Adrenal gland (tissue), 5 donors: ENCODE data around the gene ENO4.

Source experiments
- CTCF ChIP-seq, 6 experiments: fragments of 450-650 bp in 4 of 6; fragments of 200-600 bp in 2 of 6; sonication (generic) in 1 of 6; IDR thresholded peaks; 1 replicate in 5 of 6; 2 replicates in 1 of 6; pipeline versions ENCODE4 v1.5.1 to v1.8.0; 2016 to 2021; ENCODE audit warnings: antibody characterized with exemption in 6 of 6, mild to moderate bottlenecking in 2 of 6, moderate library complexity in 1 of 6
- POLR2A ChIP-seq, 2 donors: fragments of 450-650 bp; IDR thresholded peaks; one replicate each; pipeline ENCODE4 v1.6.1; 2017; ENCODE audit warnings: antibody characterized with exemption in 2 of 2, mild to moderate bottlenecking in 2 of 2, moderate library complexity in 1 of 2
- donor health status: DM: no; HTN: no; CAD: no.

- TF ChIP-seq POLR2A (IDR thresholded peaks at IDR 0.05) (no peak), CTCF (IDR thresholded peaks at IDR 0.05) (no peak)
Measured at GRCh38 chr10:116811691-116812090, 37.6 kb upstream of the ENO4 start.
